HG03520 (cell line): Measurements from ENCODE around the gene CSMD2.

ENCODE experiments used
- ATAC-seq: cut with Tn5 transposase; IDR thresholded peaks from one replicate; pipeline ENCODE4 v1.9.1; 2021; ENCODE audit warnings: mild to moderate bottlenecking, moderate library complexity; ENCODE audit not compliant: unreplicated experiment

Gene CSMD2

DNA sequence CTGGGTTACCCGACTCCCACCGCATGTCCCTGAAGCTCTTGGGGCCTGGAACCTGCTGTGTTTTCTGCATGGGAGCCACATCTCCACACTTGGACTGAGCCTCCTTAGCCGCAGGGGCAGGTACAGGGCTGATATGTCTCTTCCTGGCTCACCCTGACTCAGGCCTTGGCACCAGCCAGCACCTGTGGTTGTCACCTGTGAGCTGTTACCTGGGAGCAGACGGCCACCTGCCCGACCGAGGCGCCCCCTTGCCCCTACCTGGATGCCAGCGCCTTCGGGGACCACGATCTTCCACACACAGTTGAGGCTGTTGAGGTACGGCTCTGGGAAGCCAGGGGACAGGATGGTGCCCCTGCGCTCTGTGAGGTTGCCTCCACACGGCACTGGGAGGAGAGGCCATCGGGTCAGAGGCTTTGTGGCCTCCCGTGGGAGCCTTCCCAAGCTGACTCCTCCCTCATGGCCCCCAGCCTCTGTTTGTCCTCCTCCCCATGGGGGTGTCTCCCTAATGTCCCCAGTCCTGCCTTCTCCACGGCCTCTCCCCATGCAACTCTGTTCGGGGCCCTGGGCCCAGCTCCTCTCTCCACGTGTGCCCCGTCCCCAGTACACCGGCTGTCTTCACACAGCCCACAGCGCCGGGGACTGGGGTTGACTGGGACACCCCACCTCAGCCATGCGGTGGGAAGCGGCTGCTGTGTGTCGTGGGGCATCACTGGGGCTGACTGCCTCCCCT, 540.6 kb downstream of the CSMD2 start:
- no peak for ATAC-seq

GRCh38 chr1:33623811-33624210, 541.2 kb downstream of the CSMD2 start:
- ATAC-seq, result no peak

DNA sequence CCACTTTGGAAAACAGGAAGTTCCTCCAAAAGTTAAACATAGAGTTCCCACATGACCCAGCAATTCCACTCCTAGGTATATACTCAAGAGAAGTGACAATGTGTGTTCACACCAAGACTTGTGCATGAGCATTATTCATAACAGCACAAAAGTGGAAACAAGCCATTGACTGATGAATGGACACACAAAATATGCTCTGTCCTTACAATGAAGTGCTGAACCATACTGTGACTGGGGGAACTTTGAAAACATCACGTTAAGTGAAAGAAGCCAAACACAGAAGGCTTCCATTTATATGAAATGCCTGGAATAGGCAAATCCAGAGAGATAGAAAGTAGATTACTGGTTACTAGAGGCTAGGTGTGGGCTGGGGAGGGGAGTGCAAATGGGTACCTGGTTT, 542.3 kb downstream of the CSMD2 start:
- ATAC-seq, result no peak

DNA sequence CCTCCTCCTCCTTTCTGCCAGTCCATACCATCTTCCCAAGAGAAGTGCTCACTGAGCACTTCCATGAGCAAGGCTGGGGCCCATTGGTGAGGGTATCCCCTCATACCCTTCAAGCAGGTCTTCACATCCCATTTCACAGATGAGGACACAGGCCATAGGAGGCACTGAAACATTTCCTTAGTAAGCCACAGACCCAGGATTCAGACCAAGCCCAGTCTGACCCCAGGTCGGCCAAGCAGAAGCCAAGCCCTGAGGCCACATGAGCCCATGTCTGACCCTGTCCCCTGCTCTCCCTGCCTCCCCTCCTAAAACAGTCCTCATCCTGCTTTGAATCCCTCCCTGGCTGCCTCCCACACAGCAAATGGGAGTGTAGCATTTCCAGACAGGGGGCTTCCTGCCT, 546.4 kb downstream of the CSMD2 start:
- ATAC-seq, result no peak

- no peak for ATAC-seq
These were observed 547.6 kb downstream of the CSMD2 start for GRCh38 chr1:33617451-33617850.

DNA sequence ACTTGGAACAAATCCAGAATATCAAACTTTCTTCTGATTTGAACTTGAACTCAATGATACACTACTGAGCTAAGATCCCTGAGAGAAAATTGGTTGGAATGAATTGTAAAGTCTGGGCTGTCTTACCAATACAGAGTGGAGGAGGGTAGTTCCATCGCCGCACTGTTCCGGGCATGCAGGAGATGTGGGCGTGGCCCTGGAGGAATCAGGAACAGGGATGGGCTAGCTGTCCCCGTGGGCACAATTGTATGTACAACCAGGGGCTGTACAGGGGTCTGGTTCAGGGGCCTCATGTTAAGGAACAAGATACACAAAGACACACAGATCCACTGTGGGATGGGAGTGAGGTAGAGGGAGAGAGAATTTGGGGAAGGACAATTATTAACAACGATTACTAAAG, 548.2 kb downstream of the CSMD2 start:
- no peak for ATAC-seq

- no peak for ATAC-seq
These were observed 549.5 kb downstream of the CSMD2 start for GRCh38 chr1:33615546-33615945.

DNA sequence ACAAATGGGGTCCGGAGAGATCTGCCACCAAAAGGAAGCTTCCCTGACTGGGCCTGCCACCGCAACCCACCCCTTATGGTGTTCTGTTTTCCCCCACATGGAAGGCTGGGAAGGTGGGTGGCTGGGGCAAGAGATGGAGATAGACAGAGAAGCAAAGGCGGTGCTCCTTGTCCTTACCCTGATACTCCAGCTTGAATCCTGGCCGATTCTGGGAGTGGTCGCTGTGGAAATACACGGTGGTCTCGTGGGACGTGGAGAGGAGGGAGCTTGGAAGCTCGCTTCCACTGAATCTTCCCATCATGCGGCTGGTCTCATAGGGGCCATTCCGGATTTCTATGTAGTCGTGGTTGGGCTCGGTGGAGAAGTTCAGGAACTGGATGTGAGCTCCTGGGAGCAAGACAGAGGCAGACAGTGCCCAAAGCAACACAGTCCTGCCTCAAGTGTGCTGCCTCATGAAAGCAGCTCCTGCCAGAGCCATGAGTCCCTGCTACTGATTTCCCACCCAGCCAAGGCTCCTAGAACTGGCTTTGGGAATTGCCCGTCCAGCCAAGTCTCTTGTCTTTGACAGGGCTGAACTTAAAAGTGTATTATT, 554.1 kb downstream of the CSMD2 start:
- ATAC-seq, result no peak

DNA sequence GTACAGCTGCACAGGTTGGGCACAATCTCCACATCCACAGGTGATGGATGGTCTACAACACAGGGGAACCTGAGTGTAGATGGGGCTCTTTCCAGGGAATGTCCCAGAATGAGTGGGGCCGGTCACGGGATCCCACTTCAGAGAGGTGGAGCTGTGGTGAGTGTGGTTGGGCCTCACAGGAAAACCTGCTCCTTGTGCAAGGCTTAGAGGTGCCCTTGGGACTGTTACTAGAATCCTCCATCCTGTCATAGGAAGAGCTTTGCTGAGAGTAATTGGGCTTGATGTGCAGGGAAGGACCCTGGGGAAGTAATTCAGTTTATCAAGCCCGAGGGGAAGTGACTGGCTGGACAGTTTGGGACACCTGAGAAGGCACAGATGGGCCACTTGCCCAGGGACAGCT, 554.6 kb downstream of the CSMD2 start:
- ATAC-seq, result no peak

DNA sequence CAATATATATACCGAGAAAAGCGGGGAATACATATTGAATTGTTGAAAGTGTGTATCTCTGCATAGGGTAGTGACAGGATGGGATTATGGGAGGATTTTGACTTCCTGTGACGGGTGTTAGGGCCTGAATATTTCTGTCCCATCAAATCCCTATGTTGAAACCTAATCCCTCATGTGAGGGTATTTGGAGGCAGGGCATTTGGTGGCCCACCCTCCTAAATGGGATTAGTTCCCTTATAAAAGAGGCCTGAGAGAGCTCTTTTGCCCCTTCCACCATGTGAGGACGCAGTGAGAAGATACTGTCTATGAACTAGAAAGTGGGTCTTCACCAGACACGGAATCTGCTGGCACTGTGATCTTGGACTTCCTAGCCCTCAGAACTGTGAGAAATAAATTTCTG, 555.3 kb downstream of the CSMD2 start:
- ATAC-seq, result no peak

GRCh38 chr1:33608825-33609400, 556.1 kb downstream of the CSMD2 start:
- ATAC-seq, result no peak

- ATAC-seq, result no peak
These were observed 557.5 kb downstream of the CSMD2 start for GRCh38 chr1:33607444-33608005.

- no peak for ATAC-seq
These were observed 558.8 kb downstream of the CSMD2 start for GRCh38 chr1:33606272-33606671.

GRCh38 chr1:33602271-33602670, 562.8 kb downstream of the CSMD2 start:
- no peak for ATAC-seq

GRCh38 chr1:33601751-33602150, 563.3 kb downstream of the CSMD2 start:
- no peak for ATAC-seq

- ATAC-seq, result no peak
These were observed 565.4 kb downstream of the CSMD2 start for GRCh38 chr1:33599516-33600115.

DNA sequence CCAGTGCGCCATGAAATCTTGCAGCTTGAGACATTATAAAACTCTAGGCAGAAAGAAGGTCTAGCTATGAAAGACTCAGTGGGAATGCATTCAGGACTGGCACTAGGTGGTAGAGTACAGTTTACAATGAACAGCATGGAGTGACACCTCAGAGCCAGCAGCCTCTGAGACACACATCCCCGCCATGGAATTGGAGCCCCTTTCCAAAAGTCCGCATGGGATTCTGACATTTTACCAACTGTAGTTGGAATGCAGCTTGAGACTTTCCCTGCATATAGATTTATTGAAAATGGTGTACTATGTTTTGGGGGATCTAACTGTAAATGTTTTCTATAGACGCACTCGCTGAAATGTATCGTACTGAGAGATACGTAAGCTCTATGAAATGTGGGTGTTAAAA, 576.3 kb downstream of the CSMD2 start:
- no peak for ATAC-seq

- no peak for ATAC-seq
These were observed 578.2 kb downstream of the CSMD2 start for GRCh38 chr1:33586795-33587194.

DNA sequence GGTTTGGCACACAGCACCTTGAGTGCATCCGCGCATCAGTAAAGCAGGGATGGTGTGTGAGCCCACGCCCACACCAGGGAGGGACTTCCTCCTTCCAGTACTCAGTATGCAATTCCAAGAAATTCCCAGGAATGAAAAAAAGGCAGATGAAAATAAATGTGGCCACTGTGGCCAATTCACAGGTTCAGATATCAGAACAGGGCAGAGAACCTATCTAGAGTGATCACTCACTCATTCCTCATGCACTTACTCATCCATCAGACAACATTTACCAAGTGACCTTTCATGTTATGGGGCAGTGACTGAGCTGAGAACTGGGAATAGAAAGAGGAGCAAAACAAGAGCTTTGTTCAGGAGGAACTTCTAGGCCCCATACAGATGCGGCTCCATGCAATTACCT, 578.9 kb downstream of the CSMD2 start:
- no peak for ATAC-seq

DNA sequence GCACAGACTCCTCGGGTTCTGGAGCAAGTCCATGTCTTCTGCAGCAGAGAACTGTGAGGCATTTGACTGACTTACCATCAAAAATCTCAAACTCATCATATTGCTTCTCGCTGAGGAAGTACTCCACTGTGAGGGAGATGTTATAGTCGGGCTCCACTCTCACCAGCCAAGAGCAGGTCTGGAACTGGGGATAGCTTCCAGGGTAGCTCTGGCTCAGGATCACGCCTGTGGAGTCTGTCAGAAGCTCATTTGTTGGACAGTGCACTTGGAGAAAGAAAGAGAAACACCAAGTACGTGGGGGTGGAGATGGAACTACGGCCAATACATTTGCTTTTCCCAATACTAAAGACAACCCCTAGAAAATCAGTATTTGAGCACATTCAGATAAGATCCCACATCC, 581.5 kb downstream of the CSMD2 start:
- no peak for ATAC-seq

- ATAC-seq, result no peak
These were observed 586.2 kb downstream of the CSMD2 start for GRCh38 chr1:33578557-33579448.
